HG03045 (cell line): Measurements from ENCODE around the gene MIS18A.

Source experiments
- ATAC-seq: cut with Tn5 transposase; IDR thresholded peaks from one replicate; pipeline ENCODE4 v1.9.1; 2021; ENCODE audit warnings: mild to moderate bottlenecking, moderate library complexity; ENCODE audit not compliant: unreplicated experiment

The MIS18A gene

GRCh38 chr21:32256873-32257620, 21.8 kb downstream of the MIS18A start:
- no peak for ATAC-seq

GRCh38 chr21:32256251-32256650, 22.6 kb downstream of the MIS18A start:
- ATAC-seq = no peak

GRCh38 chr21:32253215-32253641, 25.6 kb downstream of the MIS18A start:
- ATAC-seq = no peak

- no peak for ATAC-seq
These were observed 26.7 kb downstream of the MIS18A start for GRCh38 chr21:32252136-32252535.

DNA sequence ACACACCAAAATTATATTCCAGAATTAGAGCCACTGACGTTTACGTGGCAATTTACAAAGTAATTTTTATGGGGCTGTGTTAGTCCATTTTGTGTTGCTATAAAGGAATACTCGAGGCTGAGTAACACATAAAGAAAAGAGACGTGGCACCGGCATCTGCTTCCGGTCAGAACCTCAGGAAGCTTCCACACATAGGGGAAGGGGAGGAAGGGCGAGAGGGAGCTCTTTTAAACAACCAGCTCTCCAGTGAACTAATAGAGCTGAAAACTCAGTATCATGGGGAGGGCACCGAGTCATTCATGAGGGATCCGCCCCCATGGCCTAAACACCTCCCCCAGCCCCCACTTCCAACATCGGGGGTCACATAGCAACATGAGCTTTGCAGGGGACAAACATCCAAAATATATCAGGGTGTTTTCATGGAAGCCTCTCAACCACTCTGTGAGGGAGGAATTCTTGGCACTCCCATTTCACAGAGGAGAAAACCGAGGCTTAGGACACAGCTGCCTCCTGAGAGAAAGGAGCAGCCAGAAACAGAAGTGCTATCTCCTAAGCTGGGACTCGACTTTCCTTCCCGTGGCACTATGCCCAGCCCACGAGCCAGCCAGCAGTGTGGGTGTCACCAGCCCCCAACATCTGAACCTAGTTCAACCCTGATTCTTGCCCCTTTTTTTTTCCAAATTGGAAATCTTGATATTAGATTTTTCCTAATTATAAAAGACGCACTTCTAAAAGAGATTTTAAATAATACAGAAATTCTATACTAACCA, 29.2 kb downstream of the MIS18A start:
- no peak for ATAC-seq

DNA sequence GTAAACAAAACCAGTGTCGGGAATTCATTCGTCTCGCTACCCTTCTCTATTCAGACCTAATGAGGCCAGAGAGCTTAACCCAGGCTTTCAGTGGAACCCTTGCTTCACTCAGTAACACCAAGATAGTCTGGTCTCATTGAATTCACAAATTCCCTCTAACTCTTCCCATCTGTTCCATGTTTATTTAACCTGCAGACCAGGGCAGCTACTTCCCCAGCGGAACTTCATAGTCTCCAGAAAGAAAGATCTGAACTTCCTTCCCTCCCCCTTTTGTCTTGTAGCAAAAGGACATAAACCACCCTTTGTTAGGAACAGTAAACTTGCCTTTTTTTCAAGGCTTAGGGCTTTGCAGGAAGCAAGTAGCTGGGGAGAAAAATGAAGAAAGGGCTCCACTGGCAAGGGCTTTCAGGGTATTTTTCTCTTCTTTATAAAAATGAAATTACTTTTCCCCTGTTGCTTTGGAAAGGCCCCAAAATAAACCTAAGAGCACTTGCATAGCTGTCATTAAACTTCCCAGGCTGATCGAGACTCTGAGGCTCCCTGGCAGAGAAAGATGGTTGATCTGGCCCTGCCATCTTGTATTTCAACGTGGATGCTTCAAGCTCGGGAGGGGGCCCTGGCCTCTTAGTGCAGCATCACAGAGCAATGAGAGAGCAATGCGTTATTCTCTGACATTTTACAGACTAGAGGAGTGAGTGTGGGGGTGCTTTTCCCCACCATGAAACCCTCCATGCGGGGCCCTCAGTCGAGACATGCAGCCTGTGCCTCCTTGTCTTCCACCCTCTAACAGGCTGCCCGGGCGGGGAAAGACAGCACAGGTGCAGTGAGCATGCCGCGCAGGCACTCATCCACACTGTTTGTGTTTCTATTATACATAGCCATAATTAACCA, 30.0 kb downstream of the MIS18A start:
- no peak for ATAC-seq

DNA sequence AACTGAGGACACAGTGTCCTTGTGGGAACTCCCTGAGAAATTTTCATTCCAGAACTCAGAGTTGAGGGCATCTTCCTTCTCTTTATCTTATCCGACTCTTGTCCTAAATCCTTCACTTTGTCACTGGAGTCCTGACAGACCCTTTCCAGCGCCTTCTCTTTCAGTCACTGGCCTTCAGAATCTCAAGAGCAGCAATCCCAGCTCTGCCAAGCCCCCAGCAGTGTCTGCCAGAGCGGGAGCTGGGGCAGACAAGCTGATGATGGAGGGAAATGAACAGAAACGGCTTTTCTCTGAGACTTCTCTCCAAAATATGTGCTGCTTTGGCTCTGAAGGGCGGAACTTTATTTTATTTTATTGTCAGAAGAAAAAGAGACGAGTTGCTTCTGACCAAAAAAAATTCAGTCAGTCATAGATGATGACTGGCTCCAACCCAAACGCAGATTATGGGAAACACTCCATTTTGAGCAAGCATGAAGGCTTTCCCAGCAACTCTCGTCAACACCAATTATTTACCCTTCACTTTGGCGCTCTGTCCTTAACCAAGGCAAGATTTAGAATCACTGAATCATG, 32.2 kb downstream of the MIS18A start:
- no peak for ATAC-seq

DNA sequence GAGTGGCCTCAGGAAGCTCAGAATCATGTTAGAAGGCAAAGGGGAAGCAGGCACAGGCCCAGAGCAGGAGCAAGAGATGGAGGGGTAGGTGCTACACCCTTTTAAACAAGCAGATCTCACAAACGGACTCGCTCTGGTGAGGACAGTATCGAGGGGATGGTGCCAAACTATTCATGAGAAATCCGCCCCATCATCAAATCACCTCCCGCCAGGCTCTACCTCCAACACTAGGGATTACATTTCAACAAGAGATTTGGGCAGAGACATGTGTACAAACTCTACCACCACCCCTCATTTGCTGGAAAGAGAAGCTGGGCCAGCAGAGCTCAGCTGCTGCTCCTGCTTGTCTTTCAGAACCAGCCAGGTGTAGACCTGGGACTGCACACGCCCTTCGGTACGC, 32.9 kb downstream of the MIS18A start:
- no peak for ATAC-seq

- ATAC-seq = no peak
These were observed 37.8 kb downstream of the MIS18A start for GRCh38 chr21:32240851-32241687.

DNA sequence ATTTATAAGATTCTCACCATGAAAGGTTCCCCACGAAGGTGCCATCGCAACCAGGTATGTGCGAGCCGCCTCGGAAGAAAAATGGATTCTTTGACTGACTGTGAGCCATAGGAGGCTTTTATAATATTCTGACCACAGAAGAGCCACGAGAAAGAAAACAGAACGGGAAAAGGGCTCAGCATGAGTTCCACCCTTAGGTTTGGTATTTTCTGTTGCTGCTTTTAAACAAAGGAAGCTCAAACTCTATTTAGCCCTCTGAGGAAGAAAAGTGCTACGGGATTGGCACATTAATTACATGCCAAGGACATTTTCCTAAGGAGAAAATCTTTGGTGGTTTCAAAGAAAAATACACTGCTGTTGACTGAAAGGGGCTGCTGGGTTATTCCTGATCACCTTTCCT, 39.3 kb downstream of the MIS18A start:
- ATAC-seq = no peak

DNA sequence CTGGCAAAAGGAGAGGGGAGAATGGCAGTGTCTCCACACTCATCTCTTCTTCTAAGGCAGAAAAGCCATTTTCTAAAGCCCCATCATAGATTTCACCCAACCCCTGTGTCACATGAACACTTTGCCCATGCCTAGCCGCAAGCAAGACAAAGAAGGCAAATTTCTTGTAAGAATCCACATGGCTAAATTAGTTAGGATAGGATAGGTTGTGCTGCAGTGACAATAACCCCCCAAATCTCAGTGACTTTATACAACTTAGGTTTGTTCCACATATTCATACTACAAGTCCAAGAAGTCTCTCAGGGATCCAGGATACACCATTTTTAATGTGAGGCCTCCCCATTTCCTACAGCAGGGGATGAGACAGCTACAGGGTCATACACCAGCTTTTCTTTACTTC, 40.8 kb downstream of the MIS18A start:
- no peak for ATAC-seq

DNA sequence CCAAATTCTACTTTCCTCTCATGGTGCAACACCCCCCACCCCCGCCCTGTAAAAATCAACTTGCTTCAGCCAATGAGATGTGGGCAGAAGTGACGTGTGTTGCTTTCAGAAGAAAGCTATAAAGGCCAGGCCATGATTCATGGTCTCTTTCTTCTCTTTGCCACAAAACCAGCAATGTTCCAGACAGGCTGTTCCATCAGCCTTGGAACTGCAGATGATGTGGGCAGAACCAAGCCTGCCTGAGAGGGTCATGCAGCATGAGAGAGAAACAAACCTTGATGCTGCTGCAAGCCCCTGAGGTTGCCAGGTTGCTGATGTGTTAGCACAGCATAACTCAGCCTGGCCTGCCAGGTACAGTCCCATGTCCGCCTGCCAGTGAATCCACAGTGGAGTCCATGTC, 41.8 kb downstream of the MIS18A start:
- no peak for ATAC-seq

GRCh38 chr21:32233722-32234301, 45.0 kb downstream of the MIS18A start:
- ATAC-seq = no peak

- no peak for ATAC-seq
These were observed 45.7 kb downstream of the MIS18A start for GRCh38 chr21:32233055-32233546.

DNA sequence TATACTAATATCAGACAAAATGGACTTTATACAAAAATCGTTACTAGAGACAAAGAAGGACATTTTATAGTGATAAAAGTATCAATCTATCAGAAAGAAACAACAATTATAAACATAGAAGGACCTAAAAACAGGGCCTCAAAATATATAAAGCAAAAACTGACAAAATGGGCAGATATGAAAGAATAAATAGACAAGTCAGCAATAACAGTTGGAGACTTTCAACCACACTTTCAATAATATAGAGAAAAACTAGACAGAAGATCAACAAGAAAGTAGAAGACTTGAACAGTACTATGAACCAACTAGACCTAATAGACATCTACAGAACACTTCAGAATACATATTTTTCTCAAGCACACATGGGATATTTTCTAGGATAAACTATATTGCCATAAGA, 52.4 kb downstream of the MIS18A start:
- ATAC-seq = no peak
